Stimulated activated CD8-positive, alpha-beta memory T cell treated with anti-CD3 and anti-CD28 coated beads, Interleukin-4, amount 100 ng/mL, for 48 hours (primary cell): ENCODE data around the gene POLD3.

Experiments used
- DNase-seq: peaks from one replicate; pipeline ENCODE4 v3.0.0-alpha.2; 2020

Gene POLD3

DNA sequence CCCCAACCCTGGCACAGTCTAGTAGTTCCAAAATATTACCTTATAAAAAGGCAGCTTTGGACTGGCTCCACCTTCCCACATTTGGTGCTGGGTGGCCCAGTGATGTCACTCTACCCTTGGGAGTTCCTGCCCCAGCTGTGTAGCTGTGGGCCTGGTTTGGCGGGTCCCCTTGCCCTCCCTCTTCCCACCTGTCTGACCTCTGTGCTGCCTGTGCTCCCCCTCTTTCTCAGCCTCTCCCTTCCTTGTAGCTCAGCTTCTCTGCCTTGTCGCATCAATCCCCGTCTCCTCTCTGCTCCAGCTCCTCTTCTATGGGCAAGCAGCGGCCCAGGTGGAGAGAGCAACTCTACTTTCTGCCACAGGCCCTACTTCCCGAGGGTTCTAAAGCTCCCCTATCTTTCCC lies 84.2 kb downstream of the POLD3 start:
- DNase-seq, result no peak

DNA sequence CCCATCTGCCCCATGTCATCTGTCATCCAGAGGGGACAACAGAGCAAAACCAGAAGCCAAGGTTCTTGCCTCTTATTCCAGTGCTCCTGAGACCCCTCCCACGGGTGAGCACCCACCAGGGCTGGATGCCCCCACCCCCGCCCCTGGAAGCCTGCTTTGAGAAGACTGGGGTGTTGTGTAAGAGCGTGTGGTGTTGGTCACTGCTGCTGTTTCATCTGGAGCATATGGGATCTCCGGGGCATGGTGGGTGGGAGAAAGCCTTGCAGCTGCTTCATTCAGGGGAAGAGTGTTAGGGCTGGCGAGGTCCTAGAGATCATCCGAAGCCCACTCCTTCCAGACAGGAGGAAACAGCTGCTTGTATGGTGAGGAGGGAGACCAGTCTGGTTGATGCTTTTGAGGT lies 84.7 kb downstream of the POLD3 start:
- DNase-seq, result peak; percentile 11

DNA sequence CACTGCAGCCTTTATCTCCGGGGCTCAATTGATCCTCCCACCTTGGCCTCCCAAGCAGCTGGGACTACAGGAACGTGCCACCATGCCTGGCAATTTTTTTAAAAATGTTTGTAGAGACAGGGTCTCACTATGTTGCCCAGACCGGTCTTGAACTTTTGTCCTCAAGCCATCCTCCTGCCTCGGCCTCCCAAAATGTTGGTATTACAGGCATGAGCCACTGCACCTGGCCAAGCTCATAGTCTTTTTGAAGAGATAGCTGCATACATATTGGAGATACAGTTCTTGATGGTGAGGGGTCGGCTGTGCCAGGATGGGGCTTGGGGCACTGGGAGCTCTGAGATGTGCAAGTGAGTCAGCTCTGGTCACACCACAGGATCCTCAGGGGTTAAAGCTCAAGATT lies 85.7 kb downstream of the POLD3 start:
- no peak for DNase-seq

DNA sequence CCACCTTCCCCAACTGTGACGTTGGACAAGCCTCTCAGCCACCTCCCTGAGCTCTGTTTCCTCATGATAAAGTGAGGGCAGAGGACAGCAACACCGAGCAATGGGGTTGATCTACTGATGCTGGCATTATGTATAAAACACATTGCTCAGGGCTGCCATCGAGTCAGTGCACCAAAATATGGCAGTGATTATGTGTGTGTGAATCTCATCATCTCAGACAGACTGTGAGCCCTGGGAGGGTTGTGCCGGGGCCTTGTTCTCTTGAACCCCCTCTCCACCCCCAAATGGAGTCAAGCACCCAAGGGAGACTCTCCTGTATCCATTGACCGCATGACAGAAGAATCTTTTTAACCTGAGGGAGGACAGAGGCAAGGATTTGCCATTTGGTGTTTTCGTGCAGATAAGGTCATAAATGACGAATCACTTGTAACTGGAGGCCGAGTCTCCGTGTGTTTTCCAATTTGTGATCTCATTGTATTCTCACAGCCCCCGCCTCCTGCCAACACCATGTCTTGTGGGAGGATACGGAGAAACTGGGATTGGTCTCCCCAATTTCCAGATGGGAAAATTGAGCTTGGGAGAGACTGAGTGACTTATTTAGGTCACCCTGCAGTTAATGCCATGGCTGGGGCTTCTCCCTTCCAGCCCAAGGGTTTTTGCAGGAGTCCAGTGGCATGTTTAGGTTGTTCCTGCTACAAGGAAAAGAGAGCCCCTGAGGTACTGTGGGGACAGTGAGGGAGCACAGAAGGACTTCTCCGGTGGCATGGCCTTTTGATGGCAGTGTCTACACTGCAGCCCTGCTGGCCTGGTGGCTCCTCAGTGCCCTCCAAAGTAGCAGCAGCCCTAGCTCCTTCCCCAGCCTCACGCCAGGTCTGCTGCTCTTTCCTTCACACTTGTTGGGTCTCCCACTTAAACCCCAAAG lies 86.5 kb downstream of the POLD3 start:
- no peak for DNase-seq

DNA sequence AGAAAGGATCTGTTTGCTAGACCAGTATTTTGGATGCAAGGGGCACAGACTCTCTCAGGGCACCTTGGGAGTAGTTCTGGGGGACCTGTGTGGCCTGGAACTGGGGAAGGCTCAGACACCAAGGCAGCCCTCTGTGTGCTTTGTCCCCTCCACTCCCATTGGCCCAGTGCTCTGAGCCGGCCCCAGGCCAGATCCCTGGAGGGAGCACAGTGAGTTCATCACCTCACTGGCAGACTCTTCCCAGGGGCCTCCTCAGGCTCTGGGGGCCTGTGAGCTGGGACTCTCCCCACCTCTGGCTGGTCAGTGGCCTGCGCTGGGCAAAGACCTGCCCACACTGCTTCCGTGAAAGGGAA lies 87.1 kb downstream of the POLD3 start:
- no peak for DNase-seq

DNA sequence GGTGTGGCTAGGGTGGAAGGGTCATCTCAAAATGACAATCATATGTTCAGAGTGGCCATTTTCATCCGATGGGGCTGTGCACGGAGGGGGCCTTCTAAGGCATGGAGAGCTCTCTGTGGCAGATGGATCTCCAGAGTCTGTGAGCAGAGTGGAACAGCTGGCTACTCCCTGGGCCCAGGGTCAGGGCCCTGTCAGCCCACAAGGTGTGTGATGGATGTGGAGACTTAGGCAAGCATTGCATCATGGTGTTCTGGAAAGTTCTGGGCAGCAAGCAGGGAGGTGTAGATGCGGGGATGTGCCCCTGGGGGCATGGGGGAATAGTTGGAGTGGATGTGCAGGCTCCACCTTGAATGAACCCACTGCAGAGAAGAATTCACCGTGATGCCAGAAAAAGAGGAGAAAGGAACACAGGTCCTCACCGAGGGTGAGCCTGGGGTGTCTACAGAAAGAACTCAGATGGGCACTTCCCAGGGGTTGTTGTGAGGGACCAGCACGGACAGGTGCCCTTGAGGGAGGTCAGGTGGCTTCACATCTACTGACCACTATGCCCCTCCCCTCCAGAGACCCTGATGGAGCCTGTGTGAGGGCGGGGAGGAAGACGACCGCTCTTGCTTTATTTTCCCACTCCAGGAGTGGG lies 87.8 kb downstream of the POLD3 start:
- DNase-seq, result no peak

DNA sequence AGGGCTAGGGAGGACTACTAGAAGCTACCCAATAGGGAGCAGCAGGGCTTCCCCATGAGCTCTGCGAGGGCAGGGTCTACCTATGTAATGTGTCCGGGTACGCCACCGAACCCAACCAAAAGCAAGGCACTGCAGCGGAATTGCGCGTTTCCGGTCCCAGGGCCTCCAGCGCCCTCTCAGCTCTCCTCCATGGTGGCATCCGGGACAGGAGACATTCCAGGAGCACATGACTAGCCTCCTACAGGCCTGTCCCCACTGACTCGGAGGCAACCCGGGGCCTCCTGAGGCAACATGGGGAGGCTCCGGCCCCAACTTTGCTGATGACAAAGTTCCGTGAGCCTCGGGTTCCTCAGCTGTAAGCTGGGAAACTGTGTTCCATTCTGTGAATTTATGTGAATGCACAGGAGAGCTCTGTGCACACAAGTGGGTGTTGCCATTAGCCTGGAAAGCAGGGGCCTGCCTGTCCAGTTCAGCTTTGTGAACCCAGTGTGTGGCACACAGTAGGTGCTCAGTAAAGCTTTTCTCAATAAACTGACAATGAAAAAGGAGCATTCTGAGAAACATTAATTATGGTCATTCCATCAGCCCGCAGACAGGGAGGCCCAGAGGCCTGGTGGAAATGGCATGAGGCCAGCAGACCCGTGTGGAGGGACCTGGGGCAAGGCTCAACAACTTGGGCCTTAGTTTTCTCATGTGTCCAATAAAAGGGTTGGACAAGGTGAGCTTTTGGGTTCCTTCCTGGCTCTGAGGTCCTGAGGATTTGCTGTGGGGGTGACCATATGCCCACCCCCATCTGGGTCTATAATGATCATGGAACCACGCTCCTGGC lies 88.5 kb downstream of the POLD3 start:
- DNase-seq, result no peak

DNA sequence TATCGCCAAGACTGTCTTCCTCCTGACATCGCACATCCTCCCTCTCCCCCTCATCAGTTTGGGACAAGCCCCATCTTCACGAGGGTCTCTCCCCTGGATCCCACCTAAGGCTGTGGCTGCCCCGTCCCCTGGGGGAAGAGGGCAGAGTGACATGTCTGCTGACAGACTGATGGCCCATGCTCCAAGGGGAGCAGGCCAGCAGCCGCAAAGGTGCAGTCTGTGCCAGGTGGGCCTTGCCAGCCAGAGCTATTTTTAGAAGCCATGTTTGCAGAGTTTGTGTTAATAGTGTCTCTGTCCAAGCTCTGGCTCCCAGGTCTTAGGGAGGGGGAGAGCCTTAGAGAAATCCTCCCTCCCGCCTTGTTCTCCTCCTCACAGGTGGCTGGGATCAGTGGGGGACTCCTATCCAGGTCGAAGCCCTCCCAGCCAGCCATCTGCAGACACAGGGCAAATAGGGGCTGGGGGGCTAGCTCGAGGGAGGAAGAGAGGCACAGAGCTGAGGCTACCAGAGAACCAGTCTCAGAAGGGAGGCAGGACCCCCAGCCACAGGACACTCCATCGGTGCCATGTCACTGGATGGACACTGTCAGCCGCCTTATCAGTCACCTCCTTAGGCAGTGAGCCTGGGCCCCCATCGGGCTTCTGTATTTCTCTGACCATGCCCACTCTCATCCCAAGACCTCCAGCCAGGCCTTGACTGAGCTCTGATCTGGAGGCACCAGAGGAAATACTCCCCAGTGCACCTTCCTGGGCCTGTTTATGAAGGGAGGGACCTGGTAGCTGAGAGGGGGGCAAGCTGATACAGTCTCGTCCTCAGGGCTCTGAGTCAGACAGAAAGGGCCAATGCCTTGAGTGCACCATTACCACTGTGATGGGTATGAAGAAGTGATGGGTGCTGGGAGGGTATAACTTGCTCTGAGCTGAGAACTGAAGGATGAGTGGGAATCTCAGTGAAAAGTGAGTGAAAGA lies 89.6 kb downstream of the POLD3 start:
- no peak for DNase-seq

DNA sequence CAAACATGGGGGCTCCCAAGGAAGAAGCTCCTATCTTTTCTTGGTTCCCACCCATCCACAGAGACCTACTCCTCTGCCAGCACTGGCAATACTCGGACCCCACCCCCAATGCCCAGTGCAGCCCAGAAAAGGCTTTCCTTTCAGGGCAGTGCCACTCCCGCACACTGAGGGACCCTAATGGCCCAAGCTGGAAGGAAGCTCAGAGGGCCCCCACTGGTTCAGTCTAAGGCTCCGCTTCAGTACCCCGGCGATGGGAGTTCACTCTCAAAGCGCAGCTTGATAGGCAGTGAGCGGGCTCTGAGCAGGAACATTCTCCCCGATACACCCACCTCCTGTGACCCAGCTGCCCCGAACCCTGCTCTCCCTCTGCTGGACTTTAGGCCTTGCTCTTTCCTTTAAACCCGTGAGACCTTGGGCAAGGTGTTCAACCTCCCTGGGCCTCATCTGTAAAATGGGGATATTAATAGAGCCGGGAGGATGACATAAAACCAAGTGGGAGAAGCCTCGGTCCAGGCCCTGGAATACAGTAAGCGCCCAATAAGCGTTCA lies 90.4 kb downstream of the POLD3 start:
- DNase-seq, result no peak

DNA sequence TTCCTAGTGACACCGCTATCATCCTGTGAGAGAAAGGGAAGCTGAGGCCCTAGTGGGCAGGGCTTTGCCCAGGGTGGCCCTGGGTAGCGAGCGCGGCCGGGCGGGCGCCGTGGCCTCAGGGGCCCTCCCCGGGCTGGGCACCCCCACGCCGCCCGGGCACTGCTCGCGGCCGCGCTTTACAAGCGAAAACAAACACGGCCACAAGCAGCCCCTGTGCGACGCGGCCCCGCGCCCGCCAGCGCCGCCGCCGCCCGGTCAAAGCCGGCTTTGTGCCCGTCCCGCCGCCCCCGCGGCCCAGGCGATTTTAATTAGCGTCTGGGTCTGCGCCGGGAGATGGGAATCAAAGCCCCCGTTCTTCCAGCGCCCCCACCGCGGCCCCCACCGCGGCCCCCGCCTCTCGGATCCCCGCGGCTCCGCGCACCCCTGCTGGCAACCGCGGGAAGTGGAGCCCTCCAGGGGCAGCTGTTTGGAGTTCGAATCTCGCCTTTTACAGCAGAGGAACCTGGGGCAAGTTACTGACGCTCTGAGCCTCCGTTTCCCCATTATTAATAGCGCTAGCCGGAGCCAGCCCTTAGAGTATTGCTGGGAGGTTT lies 91.0 kb downstream of the POLD3 start:
- DNase-seq, result peak; percentile 30

DNA sequence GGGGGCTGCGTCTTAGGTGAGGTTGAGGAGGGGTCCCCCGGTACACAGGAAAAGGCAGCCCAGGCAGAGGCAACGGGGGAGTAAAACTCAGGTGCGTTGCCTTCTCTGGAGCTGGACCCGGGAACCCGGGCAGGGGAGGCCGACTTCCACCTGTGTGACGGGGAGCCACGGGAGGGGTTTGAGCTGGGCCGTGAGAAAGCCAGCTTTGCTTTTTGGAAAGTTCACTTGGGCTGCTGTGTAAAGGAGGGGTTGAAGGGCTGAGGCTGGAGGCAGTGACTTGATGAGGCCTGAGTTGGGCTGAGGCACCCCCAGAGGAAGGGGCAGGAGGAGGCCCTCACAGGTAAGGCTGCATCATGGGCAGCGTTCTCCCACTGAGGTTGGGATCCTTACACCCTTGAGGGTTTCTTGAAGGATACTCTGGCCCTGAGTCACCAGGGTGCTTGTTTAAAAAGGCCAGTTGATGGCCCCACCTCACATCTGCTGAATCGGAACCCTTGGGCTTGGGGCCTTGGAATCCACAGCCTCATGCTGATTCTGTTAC lies 91.6 kb downstream of the POLD3 start:
- no peak for DNase-seq

DNA sequence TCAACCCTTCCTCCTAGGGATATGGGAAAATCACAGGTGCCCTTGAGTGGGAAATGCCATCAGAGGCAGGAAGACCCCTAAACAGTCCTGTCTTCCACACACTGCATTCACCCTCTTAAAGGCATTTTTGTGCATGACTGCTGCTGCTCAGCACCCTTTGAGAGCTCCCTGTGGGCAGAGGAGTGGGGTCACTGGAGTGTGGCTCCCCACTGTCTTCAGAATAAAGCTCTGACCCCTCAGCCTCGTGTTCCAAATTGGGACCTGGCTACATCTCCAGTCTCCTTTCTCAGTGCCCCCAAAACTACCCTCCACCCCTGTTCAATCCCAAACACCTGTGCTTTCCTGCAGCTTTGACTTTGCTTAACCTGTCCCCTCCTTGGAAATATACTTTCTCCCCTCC lies 92.3 kb downstream of the POLD3 start:
- DNase-seq, result no peak

DNA sequence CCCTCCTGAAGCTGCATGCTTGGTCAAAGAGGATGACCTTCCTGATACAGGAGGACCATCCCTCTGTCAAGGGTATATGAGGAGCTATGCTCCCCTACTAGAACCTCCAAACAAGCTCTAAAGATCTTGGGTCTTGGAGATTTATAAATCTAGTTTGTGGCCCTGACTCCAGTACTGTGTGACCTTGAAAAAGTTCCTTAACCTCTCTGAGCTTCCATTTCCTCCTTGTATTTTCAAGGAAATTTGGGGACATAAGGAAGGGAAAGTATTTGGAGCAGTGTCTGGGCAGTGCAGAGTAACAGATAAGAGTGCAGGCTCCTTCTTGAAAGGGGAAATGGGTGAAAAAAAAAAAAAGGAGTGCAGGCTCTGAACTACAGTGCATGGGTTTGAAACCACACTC lies 93.0 kb downstream of the POLD3 start:
- no peak for DNase-seq

DNA sequence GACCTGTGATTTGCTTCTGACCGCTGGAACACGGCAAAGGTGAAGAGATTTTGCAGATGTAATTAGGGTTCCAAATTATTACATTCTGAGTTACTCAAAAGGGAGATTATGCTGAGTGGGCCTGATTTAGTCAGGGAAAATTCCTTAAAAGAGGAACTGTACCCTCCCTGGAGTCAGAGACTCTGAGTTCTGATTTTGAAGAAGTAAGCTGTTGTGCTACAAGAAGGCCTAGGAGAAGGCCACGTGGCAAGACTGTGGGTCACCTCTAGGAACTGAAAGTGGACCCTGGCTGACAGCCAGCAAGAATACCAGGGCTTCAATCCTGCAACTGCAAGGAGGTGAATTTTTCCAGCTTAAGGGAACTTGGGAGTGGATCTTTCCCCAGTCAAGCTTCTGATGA lies 93.5 kb downstream of the POLD3 start:
- DNase-seq, result no peak

DNA sequence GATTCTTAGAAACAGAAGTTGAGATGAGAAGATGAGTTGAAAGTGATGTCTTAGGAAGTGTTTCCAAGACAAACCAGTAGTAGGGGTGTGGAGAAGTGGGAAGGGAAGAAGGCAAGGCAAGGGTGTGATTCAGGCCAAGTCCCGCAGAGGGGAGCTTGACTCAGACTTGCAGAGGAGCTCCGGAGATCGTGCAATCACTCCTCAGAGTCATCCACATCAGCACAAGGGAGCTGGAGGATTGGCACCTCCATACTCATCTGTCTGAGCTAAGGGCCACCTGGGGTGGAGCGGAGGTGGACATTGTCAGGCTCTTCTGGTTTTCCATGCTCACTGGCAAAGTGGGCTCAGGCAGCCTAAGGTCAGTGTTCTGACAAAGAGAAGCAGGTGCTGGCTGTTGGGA lies 94.4 kb downstream of the POLD3 start:
- DNase-seq, result no peak

DNA sequence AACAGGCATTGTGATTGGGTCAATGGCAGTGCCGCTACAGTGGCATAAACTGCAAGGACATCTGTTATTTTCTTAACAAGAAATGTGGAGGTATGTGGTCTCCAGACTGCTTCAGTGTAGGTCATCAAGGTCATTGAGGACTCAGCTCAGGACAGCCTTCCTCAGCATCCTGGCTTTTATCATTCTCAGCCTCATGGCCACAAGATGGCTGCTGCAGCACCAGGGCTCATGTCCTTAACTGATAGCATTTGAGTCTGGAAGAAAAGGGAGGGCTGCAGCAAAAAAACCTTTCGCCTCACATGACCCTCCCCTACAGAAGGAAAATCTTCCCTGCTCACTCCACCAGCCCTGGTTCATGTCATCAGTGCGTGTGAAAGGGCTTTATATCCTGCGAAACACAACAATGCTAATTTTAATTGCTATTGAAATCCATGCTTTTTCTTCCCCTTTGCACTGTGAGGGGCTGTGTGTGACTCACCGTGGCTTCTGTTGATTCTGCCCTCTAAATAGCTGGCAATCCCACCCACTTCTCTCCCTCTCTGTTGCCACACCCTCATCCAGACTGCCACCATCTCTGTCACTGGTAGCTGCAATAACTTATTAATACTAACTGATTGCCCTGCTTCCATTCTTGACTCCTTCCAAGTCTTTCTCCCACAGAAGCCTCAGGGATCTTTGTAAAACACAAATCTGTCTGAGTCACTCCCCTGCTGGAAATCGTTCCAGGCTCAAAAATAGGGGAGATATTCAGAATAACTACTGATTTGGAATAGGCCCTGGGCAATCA lies 95.0 kb downstream of the POLD3 start:
- DNase-seq, result no peak

DNA sequence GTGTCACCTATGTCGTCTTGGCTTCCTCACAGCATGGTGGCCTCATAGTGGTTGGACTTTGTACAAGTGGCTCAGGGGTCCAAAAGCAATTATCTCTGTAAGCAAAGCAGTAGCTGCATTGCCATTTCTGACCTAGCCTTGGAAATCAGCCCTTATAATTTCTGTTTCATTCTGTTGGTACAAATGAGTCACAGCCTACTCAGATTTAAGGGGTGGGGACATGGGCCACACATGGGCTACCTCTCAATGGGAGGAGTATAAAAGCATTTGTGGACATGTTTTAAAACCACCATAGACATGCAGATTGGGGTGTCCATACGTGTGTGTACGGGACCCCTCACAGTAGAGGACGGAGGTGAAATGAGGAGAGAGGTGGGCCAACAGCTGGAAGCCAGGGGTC lies 97.3 kb downstream of the POLD3 start:
- no peak for DNase-seq

DNA sequence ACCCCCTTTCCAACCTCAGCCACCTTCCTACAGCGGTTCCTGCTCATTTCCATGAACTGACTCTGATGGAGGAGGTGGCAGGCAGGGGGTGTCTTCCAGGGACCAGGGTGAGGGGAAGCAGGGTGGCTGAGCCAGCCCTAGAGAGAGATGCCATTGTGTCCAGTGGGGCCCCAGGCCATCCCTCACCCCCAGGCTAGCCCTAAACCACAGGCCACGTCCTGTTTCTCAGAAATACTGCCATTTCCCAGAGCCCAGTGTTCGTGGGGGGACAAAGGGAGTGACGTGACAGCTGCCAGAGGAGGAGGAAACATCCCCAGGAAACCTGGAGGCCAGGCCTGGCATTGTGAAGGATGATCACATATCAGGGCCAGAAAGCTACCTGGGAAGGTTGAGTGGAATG lies 99.4 kb downstream of the POLD3 start:
- no peak for DNase-seq
